K562 (cell line): ENCODE measurements around the gene CBL. TPM values are rescaled to one million over a fixed set of nuclear protein-coding genes. Genes with fewer than 3 reads are reported as not detected.

Experiments used
- ARID4B ChIP-seq: sonication (generic); formaldehyde crosslinking; IDR thresholded peaks from 2 replicates; pipeline ENCODE4 v1.8.0; 2022; ENCODE audit warnings: mild to moderate bottlenecking, missing genetic modification reagents
- CGGBP1 ChIP-seq: fragments of 250-450 bp; sonication (Bioruptor Pico); IDR thresholded peaks from 2 replicates; pipeline ENCODE4 v1.9.0; 2021; ENCODE audit warnings: mild to moderate bottlenecking
- E4F1 ChIP-seq: fragments of 250-450 bp; sonication (Bioruptor Pico); IDR thresholded peaks from 2 replicates; pipeline ENCODE4 v1.5.0; 2021; ENCODE audit warnings: mild to moderate bottlenecking, borderline replicate concordance
- ELK1 ChIP-seq: sonication (generic); formaldehyde crosslinking; IDR thresholded peaks from 2 replicates; pipeline ENCODE4 v1.8.1; 2022; ENCODE audit warnings: missing genetic modification reagents
- HES1 ChIP-seq: fragments of 450-650 bp; IDR thresholded peaks from 2 replicates; pipeline ENCODE4 v1.6.1; 2016; ENCODE audit warnings: low read depth, mild to moderate bottlenecking, moderate library complexity
- MEIS2 ChIP-seq: fragments of 450-650 bp; IDR thresholded peaks from 2 replicates; pipeline ENCODE4 v1.6.1; 2014; ENCODE audit warnings: mild to moderate bottlenecking; ENCODE audit not compliant: partially characterized antibody
- POLR2A ChIP-seq: fragments of 450-650 bp; conservative IDR thresholded peaks from 2 replicates; pipeline ENCODE4 v1.6.1; 2016
- RNF2 ChIP-seq: sonication (generic); IDR thresholded peaks from 2 replicates; pipeline ENCODE4 v1.6.1; 2016
- SIX5 ChIP-seq, 2 experiments: IDR thresholded peaks; 2 replicates each; pipeline ENCODE4 v1.6.1; 2011; ENCODE audit warnings: low read length in 2 of 2, borderline replicate concordance in 1 of 2, low read depth in 1 of 2, mild to moderate bottlenecking in 1 of 2, moderate library complexity in 1 of 2; ENCODE audit not compliant: insufficient read depth in 1 of 2
- SMAD1 ChIP-seq: fragments of 150-350 bp; IDR thresholded peaks from 2 replicates; pipeline ENCODE4 v1.6.1; 2014; ENCODE audit warnings: low read length, low read depth; ENCODE audit not compliant: partially characterized antibody
- STAT5A ChIP-seq: IDR thresholded peaks from 2 replicates; pipeline ENCODE4 v1.6.1; 2012; ENCODE audit warnings: low read length, inconsistent platforms, borderline replicate concordance
- STAT5B ChIP-seq: fragments of 250-450 bp; sonication (Bioruptor Pico); IDR thresholded peaks from 2 replicates; pipeline ENCODE4 v1.8.0; 2021; ENCODE audit warnings: mild to moderate bottlenecking, inconsistent platforms
- TAF7 ChIP-seq: fragments of 450-650 bp; IDR thresholded peaks from 2 replicates; pipeline ENCODE4 v1.6.1; 2016; ENCODE audit warnings: missing genetic modification characterization, missing compliant biosample characterization
- TAL1 ChIP-seq: fragments of 450-650 bp; IDR thresholded peaks from 2 replicates; pipeline ENCODE4 v1.6.1; 2016; ENCODE audit warnings: mild to moderate bottlenecking
- TBP ChIP-seq: optimal IDR thresholded peaks from 2 replicates; pipeline ENCODE3; 2011; ENCODE audit warnings: low read depth, low read length, improper control_type of control experiment
- TEAD4 ChIP-seq, 2 experiments: sonication (generic) in 1 of 2; formaldehyde crosslinking in 1 of 2; IDR thresholded peaks; 2 replicates each; pipeline versions ENCODE4 v1.6.1 to v1.8.0; 2012 to 2022; ENCODE audit warnings: borderline replicate concordance in 1 of 2, inconsistent platforms in 1 of 2, low read length in 1 of 2, mild to moderate bottlenecking in 1 of 2, missing genetic modification reagents in 1 of 2
- TFAP4 ChIP-seq: sonication (generic); formaldehyde crosslinking; IDR thresholded peaks from 2 replicates; pipeline ENCODE4 v1.8.0; 2022; ENCODE audit warnings: missing genetic modification reagents, mild to moderate bottlenecking, moderate library complexity, borderline replicate concordance
- ZSCAN32 ChIP-seq: fragments of 450-650 bp; formaldehyde crosslinking; IDR thresholded peaks from 2 replicates; pipeline ENCODE4 v1.4.0; 2020; ENCODE audit warnings: mild to moderate bottlenecking, moderate library complexity
- polyA plus RNA-seq, 8 experiments: library from polyadenylated mRNA; depleted of rRNA in 4 of 8; stranded (reverse) in 5 of 8; unstranded in 3 of 8; fragments of >200 nt; fragmentation: Nextera tagmentation in 2 of 8; fragmentation: Illumina TruSeq in 1 of 8; extraction: Ambion mirVana in 2 of 8; extraction: Trizol in 1 of 8; gene quantifications; 2 replicates each; pipeline versions ENCODE4 v1.2.1 to v1.2.3, GENCODE V29; 2011 to 2014; ENCODE audit warnings: inconsistent platforms in 1 of 8, missing spikeins in 1 of 8
- total RNA-seq, 7 experiments: library from RNA; depleted of rRNA in 6 of 7; stranded (reverse); fragments of >200 nt in 6 of 7; fragmentation: Illumina TruSeq in 2 of 7; extraction: Trizol in 2 of 7; gene quantifications; 2 replicates each; pipeline versions ENCODE4 v1.2.1 to v1.2.3, GENCODE V29; 2011 to 2021; ENCODE audit warnings: low replicate concordance in 1 of 7

Gene CBL
- total and polyA plus RNA-seq, 9 of the 15 experiments (the other 6 are each of a cell fraction or from before 2014, with no cell fraction given): 3.2 to 24.9 (median 9.9) TPM

GRCh38 chr11:119319700-119320239 is 113.6 kb downstream of the CBL start (continued):
- TF ChIP-seq ARID4B (no peak), RNF2 (peak; percentile 65; the same call in 1 of the 2 replicates), CGGBP1 (CRISPR knock-in tag) (no peak), SIX5 (IDR thresholded peaks at IDR 0.05; ENCODE audit: borderline replicate concordance in 1 of 2, insufficient read depth in 1 of 2, low read depth in 1 of 2, low read length in 2 of 2) (no peak), E4F1 (CRISPR knock-in tag) (no peak), TBP (no peak), STAT5B (CRISPR knock-in tag) (no peak), ZSCAN32 (CRISPR knock-in tag) (no peak), MEIS2 (no peak), SMAD1 (no peak), TAL1 (peak; percentile 66; the same call in 1 of the 2 replicates), STAT5A (peak; percentile 33; the same call in 1 of the 2 replicates), TAF7 (no peak), ELK1 (CRISPR knock-in tag) (no peak), POLR2A (no peak; the same call in 1 of the 2 replicates), HES1 (no peak), TEAD4 (IDR thresholded peaks at IDR 0.05; ENCODE audit: low read length) (peak; percentile 60), TEAD4 (CRISPR knock-in tag; IDR thresholded peaks at IDR 0.05; ENCODE audit: borderline replicate concordance) (no peak), TFAP4 (peak; percentile 38; the same call in 1 of the 2 replicates)
